IMR-90 (cell line): ENCODE results near the gene CKLF. TPM values are rescaled to one million over a fixed set of nuclear protein-coding genes. Genes with fewer than 3 reads are reported as not detected.

Experiments
- ATAC-seq: fragments of 200-7000 bp; cut with Tn5 transposase; 2 replicates; pipeline ENCODE4 v1.9.1; 2020; ENCODE audit warnings: low read depth, mild to moderate bottlenecking, moderate library complexity
- BruUV-seq: library from RNA; stranded (reverse); fragments of 400-500 nt; replicated peaks from 2 replicates; lab custom pipeline; 2021; lab: Mats Ljungman, UMichigan
- CTCF ChIA-PET: fragments of 300-600 bp; formaldehyde crosslinking; extraction: SDS; loops from one replicate; lab custom pipeline; 2021; ENCODE audit warnings: antibody characterized with exemption; lab: Yijun Ruan, JAX
- POLR2A ChIA-PET: fragments of 300-600 bp; sonication (Branson Sonifier 250); formaldehyde crosslinking; loops from one replicate; lab custom pipeline; 2022; ENCODE audit warnings: antibody characterized with exemption; ENCODE audit not compliant: unreplicated experiment; lab: Charles Lee
- DNase-seq: peaks from one replicate; pipeline ENCODE4 v3.0.0; 2013
- H2AFZ ChIP-seq: replicated peaks from 2 replicates; pipeline ENCODE3; 2013; ENCODE audit warnings: low read length, mild to moderate bottlenecking; ENCODE audit not compliant: poor library complexity
- H2AK5ac ChIP-seq: 2 replicates; pipeline ENCODE4 v1.6.1; 2013; ENCODE audit warnings: low read depth, low read length, inconsistent platforms
- H2AK9ac ChIP-seq: replicated peaks from 2 replicates; pipeline ENCODE3; 2013; ENCODE audit warnings: mild to moderate bottlenecking, low read depth, low read length, moderate library complexity; ENCODE audit not compliant: poor library complexity
- H2BK120ac ChIP-seq: 2 replicates; pipeline ENCODE4 v1.6.1; 2013; ENCODE audit warnings: low read depth, low read length, inconsistent platforms
- H2BK15ac ChIP-seq: 3 replicates; pipeline ENCODE4 v1.6.1; 2013; ENCODE audit warnings: low read depth, low read length, inconsistent platforms
- H2BK20ac ChIP-seq: 2 replicates; pipeline ENCODE4 v1.6.1; 2013; ENCODE audit warnings: low read depth, mild to moderate bottlenecking, inconsistent platforms, low read length, moderate library complexity
- H2BK5ac ChIP-seq: 2 replicates; pipeline ENCODE4 v1.6.1; 2013; ENCODE audit warnings: mild to moderate bottlenecking, low read depth, low read length, inconsistent platforms; ENCODE audit not compliant: poor library complexity, severe bottlenecking
- H3K14ac ChIP-seq: replicated peaks from 2 replicates; pipeline ENCODE4 v1.6.1; 2013; ENCODE audit warnings: low read depth, low read length, inconsistent platforms
- H3K18ac ChIP-seq: 2 replicates; pipeline ENCODE4 v1.6.1; 2013; ENCODE audit warnings: low read depth, low read length, control low read depth
- H3K23ac ChIP-seq: 2 replicates; pipeline ENCODE4 v1.6.1; 2013; ENCODE audit warnings: low read depth, low read length, inconsistent platforms
- H3K27ac ChIP-seq: 2 replicates; pipeline ENCODE4 v1.5.1; 2013; ENCODE audit warnings: mild to moderate bottlenecking, control low read depth, low read length; ENCODE audit not compliant: insufficient read depth
- H3K27me3 ChIP-seq: 2 replicates; pipeline ENCODE4 v1.6.1; 2013; ENCODE audit warnings: low read length; ENCODE audit not compliant: control insufficient read depth, insufficient read depth
- H3K36me3 ChIP-seq: 2 replicates; pipeline ENCODE4 v1.6.1; 2013; ENCODE audit warnings: low read length, mixed read lengths; ENCODE audit not compliant: control insufficient read depth, insufficient read depth
- H3K4ac ChIP-seq: 2 replicates; pipeline ENCODE4 v1.6.1; 2013; ENCODE audit warnings: low read depth, low read length, inconsistent platforms
- H3K4me1 ChIP-seq: 2 replicates; pipeline ENCODE4 v1.6.1; 2013; ENCODE audit warnings: low read length, mixed read lengths; ENCODE audit not compliant: control insufficient read depth, insufficient read depth
- H3K4me2 ChIP-seq: 2 replicates; pipeline ENCODE4 v1.6.1; 2013; ENCODE audit warnings: low read depth, mild to moderate bottlenecking, control low read depth, low read length, moderate library complexity
- H3K4me3 ChIP-seq: 2 replicates; pipeline ENCODE4 v1.5.1; 2013; ENCODE audit warnings: low read depth, mild to moderate bottlenecking, control low read depth, low read length, moderate library complexity; ENCODE audit not compliant: insufficient read depth
- H3K56ac ChIP-seq: 2 replicates; pipeline ENCODE4 v1.6.1; 2013; ENCODE audit warnings: low read length, inconsistent platforms; ENCODE audit not compliant: insufficient read depth; ENCODE audit errors: extremely low read depth
- H3K79me1 ChIP-seq, 2 experiments: 2 replicates each; pipeline ENCODE4 v1.6.1; 2013; ENCODE audit warnings: low read length in 2 of 2, inconsistent platforms in 1 of 2, low read depth in 1 of 2
- H3K9ac ChIP-seq: 2 replicates; pipeline ENCODE4 v1.6.1; 2013; ENCODE audit warnings: low read depth, low read length, control low read depth
- H3K9me1 ChIP-seq: 2 replicates; pipeline ENCODE4 v1.6.1; 2013; ENCODE audit warnings: low read length, inconsistent platforms; ENCODE audit not compliant: insufficient read depth
- H3K9me3 ChIP-seq: 2 replicates; pipeline ENCODE4 v1.6.1; 2013; ENCODE audit warnings: low read length; ENCODE audit not compliant: control insufficient read depth, insufficient read depth
- H4K20me1 ChIP-seq: 2 replicates; pipeline ENCODE4 v1.6.1; 2013; ENCODE audit warnings: low read length, inconsistent platforms; ENCODE audit not compliant: insufficient read depth
- H4K5ac ChIP-seq: 2 replicates; pipeline ENCODE4 v1.6.1; 2013; ENCODE audit warnings: mild to moderate bottlenecking, low read depth, low read length, control low read depth
- H4K8ac ChIP-seq, 2 experiments: 2 replicates each; pipeline ENCODE4 v1.6.1; 2013; ENCODE audit warnings: low read depth in 2 of 2, low read length in 2 of 2, control low read depth in 1 of 2, inconsistent platforms in 1 of 2
- H4K91ac ChIP-seq: 2 replicates; pipeline ENCODE4 v1.6.1; 2013; ENCODE audit warnings: low read depth, low read length, inconsistent platforms; ENCODE audit not compliant: insufficient read depth
- MAFK ChIP-seq: IDR thresholded peaks from 2 replicates; pipeline ENCODE4 v1.6.1; 2012; ENCODE audit warnings: low read depth, low read length, improper control_type of control experiment
- RCOR1 ChIP-seq: IDR thresholded peaks from 2 replicates; pipeline ENCODE4 v1.6.1; 2012; ENCODE audit warnings: mild to moderate bottlenecking, low read length, improper control_type of control experiment; ENCODE audit not compliant: insufficient replicate concordance
- WGBS, 2 experiments: methylation state at CpG; one replicate each; pipeline versions ENCODE4 v1.1.5 to v1.1.7; 2013; ENCODE audit warnings: missing lambda C conversion rate in 2 of 2; ENCODE audit not compliant: insufficient read length in 1 of 2; ENCODE audit errors: extremely low coverage in 2 of 2; 5-methylcytosine and 5-hydroxymethylcytosine counted together
- dilution Hi-C: fragments of 300-500 bp; cut with HindIII; formaldehyde crosslinking; loops from one replicate; pipeline ENCODE4 v1.14.3; 2018; ENCODE audit warnings: low sequenced_read_pairs; ENCODE audit not compliant: unreplicated experiment
- in situ Hi-C: fragments of 300-500 bp; cut with MboI; formaldehyde crosslinking; loops from 3 replicates; pipeline ENCODE4 v1.14.3; 2019; ENCODE audit warnings: low sequenced_read_pairs, inconsistent platforms, mixed read lengths
- intact Hi-C: fragments of 100-400 bp; cut with micrococcal nuclease; formaldehyde crosslinking; loops from 2 replicates; pipeline ENCODE4 v1.10.0; 2022
- polyA plus RNA-seq, 3 experiments: library from polyadenylated mRNA; depleted of rRNA; stranded (reverse); fragments of >200 nt; gene quantifications; 2 replicates each; pipeline ENCODE4 v1.2.3, GENCODE V29; 2012; ENCODE audit warnings: low replicate concordance in 1 of 3
- total RNA-seq: library from RNA; depleted of rRNA; stranded (reverse); fragments of >200 nt; gene quantifications from 2 replicates; pipeline ENCODE4 v1.2.3, GENCODE V29; 2012

CKLF gene
- total and polyA plus RNA-seq, 2 of the 4 experiments (the other 2 are of a cell fraction) = 60.8 to 92.2 TPM

DNA sequence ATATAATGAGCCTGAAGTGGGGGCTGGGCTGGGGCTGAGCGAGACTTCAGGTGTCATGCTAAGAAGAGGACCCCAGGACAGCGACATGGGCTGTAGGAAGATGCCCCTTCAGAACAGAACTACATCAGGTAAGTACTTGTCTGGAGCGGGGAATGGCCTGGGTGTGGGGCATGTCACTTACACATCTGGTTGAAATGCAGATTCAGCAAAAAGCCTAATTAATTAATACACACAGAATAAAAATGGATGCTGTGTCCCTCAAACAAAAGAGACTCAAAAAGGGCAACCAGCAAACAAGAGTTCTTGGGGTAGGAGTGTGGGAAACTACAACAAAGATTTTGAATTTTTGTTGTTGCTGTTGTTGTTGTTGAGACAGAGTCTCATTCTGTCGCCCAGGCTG lies 38.6 kb downstream of the CKLF start:
- no peaks in the 10 kb centered on the region for H4K20me1 ChIP-seq
- in situ Hi-C loops (no loop called here), intact Hi-C loops (no loop called here), dilution Hi-C loops (no loop called here)
- ChIA-PET POLR2A (no interaction called here), CTCF (interaction anchor here (0.9 kb wide), 1 partner anchor 8 kb away, joined by 3 read pairs; no protein-coding TSS in a partner anchor)
- H3K27me3 ChIP-seq = peaks cover 34% of the 10 kb centered on the region
- H2AFZ ChIP-seq = no peak overlapping the region
- H2BK15ac ChIP-seq = no peak overlapping the region
- no peaks in the 10 kb centered on the region for H3K36me3 ChIP-seq
- WGBS, 2 experiments = 100% methylated on average over 1 of the region's 4 CpGs; no CpG with 5 or more reads in 1 of the 2 experiments
- H3K9me3 ChIP-seq = peaks cover 8% of the 10 kb centered on the region
- H3K79me1 ChIP-seq = no peaks in the 10 kb centered on the region
- H2BK120ac ChIP-seq = no peak overlapping the region
- H2BK5ac ChIP-seq = no peak overlapping the region
- no peak overlapping the region; the same call in 1 of the 2 replicates for H3K9ac ChIP-seq
- no peaks in the 10 kb centered on the region for H3K4me1 ChIP-seq
- no peak for ATAC-seq
- H3K23ac ChIP-seq = no peak overlapping the region
- H2AK5ac ChIP-seq = no peak overlapping the region
- no peak overlapping the region for H3K4me2 ChIP-seq
- no peak overlapping the region for H2AK9ac ChIP-seq
- H4K5ac ChIP-seq = no peak overlapping the region
- no peak overlapping the region for H4K91ac ChIP-seq
- TF ChIP-seq MAFK = peak; percentile 62; the same call in 1 of the 2 replicates
- no peak for TF ChIP-seq RCOR1
- no peak for DNase-seq
- no peak overlapping the region for H3K27ac ChIP-seq
- H4K8ac ChIP-seq = no peak overlapping the region
- H3K4ac ChIP-seq = no peak overlapping the region
- H3K56ac ChIP-seq = no peak overlapping the region
- no peak overlapping the region for H2BK20ac ChIP-seq
- H3K9me1 ChIP-seq = no peaks in the 10 kb centered on the region
- H3K14ac ChIP-seq = no peak overlapping the region
- H3K4me3 ChIP-seq = no peak overlapping the region
- no peak overlapping the region for H3K18ac ChIP-seq
- no TSS peak for BruUV-seq
